Hepatocyte (in vitro differentiated cells): ENCODE data around the gene NOPCHAP1.

Experiments
- EZH2 ChIP-seq: fragments of 200-600 bp; sonication (generic); IDR thresholded peaks from 2 replicates; pipeline ENCODE4 v1.6.1; 2016; ENCODE audit warnings: antibody characterized with exemption, mild to moderate bottlenecking, borderline replicate concordance
- EZH2phosphoT487 ChIP-seq: fragments of 200-600 bp; sonication (generic); IDR thresholded peaks from one replicate; pipeline ENCODE4 v1.6.1; 2018; ENCODE audit warnings: antibody characterized with exemption, mild to moderate bottlenecking, low read depth, moderate library complexity; ENCODE audit not compliant: unreplicated experiment, severe bottlenecking
- TF ChIP-seq, protein P1 (sequence below): fragments of 200-600 bp; sonication (generic); IDR thresholded peaks from 2 replicates; pipeline ENCODE4 v1.5.1; 2016; ENCODE audit warnings: antibody characterized with exemption, mild to moderate bottlenecking; ENCODE audit not compliant: poor library complexity

DNA sequence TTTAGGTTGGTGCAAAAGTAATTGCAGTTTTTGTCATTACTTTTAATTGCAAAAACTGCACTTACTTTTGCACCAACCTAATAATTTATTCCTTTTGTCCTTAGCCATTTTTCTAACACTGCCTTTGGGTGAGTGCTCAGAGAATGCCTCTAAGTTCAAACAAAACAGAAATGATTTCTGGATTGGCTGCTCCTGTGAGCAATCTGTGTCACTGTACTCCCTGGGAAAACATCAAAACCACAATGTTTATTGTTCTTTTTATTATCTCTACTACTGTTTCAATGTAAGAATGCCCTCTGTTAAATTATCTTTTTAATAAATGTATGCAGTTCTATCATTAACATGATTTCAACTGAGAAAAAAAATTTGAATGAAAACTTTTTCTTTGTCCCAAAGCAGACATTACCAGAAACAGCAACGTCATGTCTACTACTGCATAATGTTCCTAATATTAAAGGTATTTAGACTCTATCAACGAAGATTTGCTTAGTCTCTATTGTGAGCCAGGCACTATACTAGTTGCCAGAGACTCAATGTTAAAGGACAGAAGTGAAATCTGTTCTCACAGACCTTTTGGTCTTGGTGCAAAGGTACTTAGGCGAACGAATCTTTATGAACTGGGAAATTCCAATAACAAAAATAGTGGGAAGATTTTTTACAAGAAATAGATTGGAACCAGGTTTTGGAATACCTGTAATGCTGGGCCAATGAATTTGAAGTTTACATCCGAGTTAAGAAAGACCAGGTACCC lies 34.2 kb upstream of the NOPCHAP1 start:
- TF ChIP-seq, protein P1, sequence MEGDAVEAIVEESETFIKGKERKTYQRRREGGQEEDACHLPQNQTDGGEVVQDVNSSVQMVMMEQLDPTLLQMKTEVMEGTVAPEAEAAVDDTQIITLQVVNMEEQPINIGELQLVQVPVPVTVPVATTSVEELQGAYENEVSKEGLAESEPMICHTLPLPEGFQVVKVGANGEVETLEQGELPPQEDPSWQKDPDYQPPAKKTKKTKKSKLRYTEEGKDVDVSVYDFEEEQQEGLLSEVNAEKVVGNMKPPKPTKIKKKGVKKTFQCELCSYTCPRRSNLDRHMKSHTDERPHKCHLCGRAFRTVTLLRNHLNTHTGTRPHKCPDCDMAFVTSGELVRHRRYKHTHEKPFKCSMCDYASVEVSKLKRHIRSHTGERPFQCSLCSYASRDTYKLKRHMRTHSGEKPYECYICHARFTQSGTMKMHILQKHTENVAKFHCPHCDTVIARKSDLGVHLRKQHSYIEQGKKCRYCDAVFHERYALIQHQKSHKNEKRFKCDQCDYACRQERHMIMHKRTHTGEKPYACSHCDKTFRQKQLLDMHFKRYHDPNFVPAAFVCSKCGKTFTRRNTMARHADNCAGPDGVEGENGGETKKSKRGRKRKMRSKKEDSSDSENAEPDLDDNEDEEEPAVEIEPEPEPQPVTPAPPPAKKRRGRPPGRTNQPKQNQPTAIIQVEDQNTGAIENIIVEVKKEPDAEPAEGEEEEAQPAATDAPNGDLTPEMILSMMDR, result no peak
- no peak for TF ChIP-seq EZH2phosphoT487
- no peak for TF ChIP-seq EZH2
